ENCODE data around the gene IRX1.

- TF ChIP-seq POLR2A (IDR thresholded peaks at IDR 0.05; ENCODE audit: low read length): no peak
- TF ChIP-seq GATA1 (IDR thresholded peaks at IDR 0.05; ENCODE audit: low read depth, low read length): no peak
These were observed 17.0 kb downstream of the IRX1 start for GRCh38 chr5:3612591-3613042.

Data from erythroblast (primary cell).